ENCODE results near the gene DPYSL5. TPM values are rescaled to one million over a fixed set of nuclear protein-coding genes. Genes with fewer than 3 reads are reported as not detected.

DPYSL5 gene
- polyA plus RNA-seq, 3 donors = not detected

DNA sequence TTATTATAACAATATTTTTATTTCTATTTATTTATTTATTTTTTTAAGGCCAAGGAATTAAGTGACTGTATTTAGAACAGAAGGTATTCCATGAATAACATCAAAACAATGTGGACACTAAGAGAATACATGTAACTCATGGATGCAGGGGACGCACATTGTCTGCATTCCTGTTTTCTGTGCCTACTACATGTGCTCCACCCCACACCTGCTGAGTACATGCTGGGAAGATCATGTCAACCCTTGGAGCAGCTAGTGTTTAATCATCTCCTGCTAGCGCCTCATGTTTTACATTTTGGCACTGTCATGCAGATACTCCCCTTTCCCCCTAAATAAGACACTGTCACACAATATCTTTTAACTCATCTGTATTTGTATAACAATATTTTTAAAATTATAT, 29.3 kb downstream of the DPYSL5 start:
- Histone ChIP-seq H3K4me1 (ENCODE audit: control insufficient read depth in 1 of 2, insufficient read depth in 2 of 2, low read length in 2 of 2) (peaks cover 0 to 8% of the 10 kb centered on the region in 2 donors), H4K20me1 (ENCODE audit: insufficient read depth, low read length) (no peaks in the 10 kb centered on the region), H3K9me3 (replicated peaks in 1 of 2; ENCODE audit: control insufficient read depth in 1 of 2, insufficient read depth in 1 of 2, low read length in 2 of 2) (no peaks in the 10 kb centered on the region), H3K27ac (ENCODE audit: low read depth in 1 of 2, low read length in 2 of 2) (no peak overlapping the region), H2AFZ (ENCODE audit: insufficient read depth, low read depth, low read length, poor library complexity, severe bottlenecking) (no peak overlapping the region), H3K79me2 (ENCODE audit: insufficient read depth, low read length) (no peaks in the 10 kb centered on the region), H3K27me3 (ENCODE audit: control insufficient read depth in 2 of 2, insufficient read depth in 2 of 2, low read length in 2 of 2) (no peaks in the 10 kb centered on the region), H3K9ac (ENCODE audit: insufficient read depth, low read length, poor library complexity, severe bottlenecking) (no peak overlapping the region), H3K4me2 (replicated peaks; ENCODE audit: extremely low read depth, low read length, poor library complexity, severe bottlenecking) (no peak overlapping the region), H3K4me3 (replicated peaks in 1 of 3; ENCODE audit: low read depth in 2 of 3, low read length in 3 of 3) (no peak overlapping the region), H3K36me3 (replicated peaks in 1 of 2; ENCODE audit: control insufficient read depth in 1 of 2, insufficient read depth in 2 of 2, low read length in 2 of 2) (no peaks in the 10 kb centered on the region)
- H3K4me3 Mint-ChIP-seq = no peak overlapping the region
- TF ChIP-seq, protein P1, sequence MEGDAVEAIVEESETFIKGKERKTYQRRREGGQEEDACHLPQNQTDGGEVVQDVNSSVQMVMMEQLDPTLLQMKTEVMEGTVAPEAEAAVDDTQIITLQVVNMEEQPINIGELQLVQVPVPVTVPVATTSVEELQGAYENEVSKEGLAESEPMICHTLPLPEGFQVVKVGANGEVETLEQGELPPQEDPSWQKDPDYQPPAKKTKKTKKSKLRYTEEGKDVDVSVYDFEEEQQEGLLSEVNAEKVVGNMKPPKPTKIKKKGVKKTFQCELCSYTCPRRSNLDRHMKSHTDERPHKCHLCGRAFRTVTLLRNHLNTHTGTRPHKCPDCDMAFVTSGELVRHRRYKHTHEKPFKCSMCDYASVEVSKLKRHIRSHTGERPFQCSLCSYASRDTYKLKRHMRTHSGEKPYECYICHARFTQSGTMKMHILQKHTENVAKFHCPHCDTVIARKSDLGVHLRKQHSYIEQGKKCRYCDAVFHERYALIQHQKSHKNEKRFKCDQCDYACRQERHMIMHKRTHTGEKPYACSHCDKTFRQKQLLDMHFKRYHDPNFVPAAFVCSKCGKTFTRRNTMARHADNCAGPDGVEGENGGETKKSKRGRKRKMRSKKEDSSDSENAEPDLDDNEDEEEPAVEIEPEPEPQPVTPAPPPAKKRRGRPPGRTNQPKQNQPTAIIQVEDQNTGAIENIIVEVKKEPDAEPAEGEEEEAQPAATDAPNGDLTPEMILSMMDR (IDR thresholded peaks at IDR 0.05) = no peak
- H3K4me1 Mint-ChIP-seq = peaks cover 13% of the 10 kb centered on the region
- DNase-seq = no peak
- H3K9me3 Mint-ChIP-seq = peaks cover 0 to 2% (median 0%) of the 10 kb centered on the region in 7 donors
- intact Hi-C loops (cut with micrococcal nuclease) = no loop called here
- WGBS (ENCODE audit: insufficient coverage) = 78% methylated on average over 1 of the region's 2 CpGs
- no peaks in the 10 kb centered on the region for H3K36me3 Mint-ChIP-seq
- H3K27me3 Mint-ChIP-seq (ENCODE audit: low read depth in 3 of 3) = peaks cover 4 to 10% (median 7%) of the 10 kb centered on the region in 3 donors
- no peak overlapping the region for H3K27ac Mint-ChIP-seq

DNA sequence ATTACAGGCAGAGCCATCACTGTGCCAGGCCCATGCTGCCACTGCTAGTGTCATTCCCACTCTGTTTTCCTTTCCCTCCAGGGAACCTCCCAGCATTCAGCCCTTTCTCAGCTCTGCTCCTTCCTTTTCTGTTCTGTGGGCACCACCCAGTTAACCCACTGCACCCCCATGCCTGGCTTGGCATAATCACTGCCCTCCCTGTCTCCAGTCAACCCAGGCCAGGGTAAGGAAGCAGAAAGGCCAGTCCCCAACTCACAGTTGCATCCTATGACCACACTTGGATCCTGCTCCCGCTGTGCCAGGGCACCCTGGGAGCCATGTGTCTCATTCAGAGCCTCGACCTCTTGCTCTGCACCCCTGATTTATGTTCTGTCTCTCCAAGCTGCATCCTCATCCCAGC, 32.2 kb downstream of the DPYSL5 start:
- DNase-seq = no peak
- TF ChIP-seq, protein P1 (IDR thresholded peaks at IDR 0.05) = no peak
- Histone ChIP-seq H3K9me3 (replicated peaks in 1 of 2; ENCODE audit: control insufficient read depth in 1 of 2, insufficient read depth in 1 of 2, low read length in 2 of 2) (no peaks in the 10 kb centered on the region), H3K36me3 (replicated peaks in 1 of 2; ENCODE audit: control insufficient read depth in 1 of 2, insufficient read depth in 2 of 2, low read length in 2 of 2) (no peaks in the 10 kb centered on the region), H3K79me2 (ENCODE audit: insufficient read depth, low read length) (no peaks in the 10 kb centered on the region), H3K4me1 (ENCODE audit: control insufficient read depth in 1 of 2, insufficient read depth in 2 of 2, low read length in 2 of 2) (peaks cover 0 to 8% of the 10 kb centered on the region in 2 donors), H3K27me3 (ENCODE audit: control insufficient read depth in 2 of 2, insufficient read depth in 2 of 2, low read length in 2 of 2) (no peaks in the 10 kb centered on the region), H2AFZ (ENCODE audit: insufficient read depth, low read depth, low read length, poor library complexity, severe bottlenecking) (peak overlapping the region; percentile 47), H3K4me3 (replicated peaks in 1 of 3; ENCODE audit: low read depth in 2 of 3, low read length in 3 of 3) (no peak overlapping the region), H3K27ac (ENCODE audit: low read depth in 1 of 2, low read length in 2 of 2) (no peak overlapping the region), H3K4me2 (replicated peaks; ENCODE audit: extremely low read depth, low read length, poor library complexity, severe bottlenecking) (no peak overlapping the region), H3K9ac (ENCODE audit: insufficient read depth, low read length, poor library complexity, severe bottlenecking) (no peak overlapping the region), H4K20me1 (ENCODE audit: insufficient read depth, low read length) (no peaks in the 10 kb centered on the region)
- Mint-ChIP-seq H3K9me3 (peaks cover 0 to 2% (median 0%) of the 10 kb centered on the region in 7 donors), H3K4me3 (peak overlapping the region in 1 of 2 donors; percentile 62), H3K4me1 (peaks cover 16% of the 10 kb centered on the region), H3K27me3 (ENCODE audit: low read depth in 3 of 3) (peaks cover 0 to 9% (median 3%) of the 10 kb centered on the region in 3 donors), H3K36me3 (no peaks in the 10 kb centered on the region), H3K27ac (no peak overlapping the region)
- 46% methylated on average over 2 of the region's 2 CpGs for WGBS (ENCODE audit: insufficient coverage)
- intact Hi-C loops (cut with micrococcal nuclease) = no loop called here

Measured in CD14-positive monocyte (primary cell).